HTERT RPE-1 (cell line): ENCODE data around the gene NGRN.
"Not testable (repeated sequence)": the region's sequence is repeated elsewhere in the genome, so short reads cannot be mapped to it uniquely, and the experiment has no call there.

ENCODE experiments used
- in situ Hi-C: fragments of 300-500 bp; cut with MboI; formaldehyde crosslinking; loops from 4 replicates; pipeline ENCODE4 v1.14.3; 2020; ENCODE audit warnings: low sequenced_read_pairs

NGRN gene

GRCh38 chr15:90234096-90234988 is 31.1 kb upstream of the NGRN start, which contains the start of gene GDPGP1:
Gene GDPGP1, plus strand, starts transcription at chr15:90234209. Its CDS starts 6,700 bp downstream, at chr15:90240909.
- in situ Hi-C loops: no loop called here

- in situ Hi-C loops: no loop called here
These were observed 26.1 kb upstream of the NGRN start for GRCh38 chr15:90239371-90239770.

GRCh38 chr15:90240856-90241255 is 24.6 kb upstream of the NGRN start:
- in situ Hi-C loops: no loop called here

- in situ Hi-C loops: no loop called here
These were observed 23.9 kb upstream of the NGRN start for GRCh38 chr15:90241343-90242192.

GRCh38 chr15:90243943-90244639 is 21.4 kb upstream of the NGRN start:
- in situ Hi-C loops: no loop called here

- in situ Hi-C loops: no loop called here
These were observed 16.7 kb upstream of the NGRN start for GRCh38 chr15:90248789-90249202.

- in situ Hi-C loops: no loop called here
These were observed 16.1 kb upstream of the NGRN start, which contains the start of gene TTLL13 for GRCh38 chr15:90249203-90249863. Gene TTLL13, plus strand, starts transcription at chr15:90249556. Its CDS starts 1,075 bp downstream, at chr15:90250631.

GRCh38 chr15:90257776-90258175 is 7.7 kb upstream of the NGRN start:
- in situ Hi-C loops: no loop called here

GRCh38 chr15:90259524-90259923 is 5.9 kb upstream of the NGRN start:
- in situ Hi-C loops: no loop called here

GRCh38 chr15:90260731-90261130 is 4.7 kb upstream of the NGRN start:
- in situ Hi-C loops: not testable (repeated sequence)

GRCh38 chr15:90261811-90262210 is 3.7 kb upstream of the NGRN start:
- in situ Hi-C loops: no loop called here

- in situ Hi-C loops: no loop called here
These were observed 3.0 kb upstream of the NGRN start for GRCh38 chr15:90262426-90262825.

GRCh38 chr15:90264671-90265070 is 801 bp upstream of the NGRN start:
- in situ Hi-C loops: no loop called here

GRCh38 chr15:90266061-90266431 is 574 bp downstream of the NGRN start:
- in situ Hi-C loops: no loop called here

GRCh38 chr15:90266485-90266884 is 1.0 kb downstream of the NGRN start:
- in situ Hi-C loops: no loop called here

GRCh38 chr15:90268415-90268814 is 2.9 kb downstream of the NGRN start:
- in situ Hi-C loops: no loop called here

GRCh38 chr15:90270502-90271150 is 5.2 kb downstream of the NGRN start:
- in situ Hi-C loops: no loop called here

- in situ Hi-C loops: no loop called here
These were observed 6.1 kb downstream of the NGRN start for GRCh38 chr15:90271459-90272166.

- in situ Hi-C loops: not testable (repeated sequence)
These were observed 13.0 kb downstream of the NGRN start for GRCh38 chr15:90278467-90278866.
